ENCODE data around the gene THAP9.
"Not testable (repeated sequence)": the region's sequence is repeated elsewhere in the genome, so short reads cannot be mapped to it uniquely, and the experiment has no call there.

The THAP9 gene

GRCh38 chr4:82900411-82901182, at the start of gene THAP9:
Gene THAP9, plus strand, starts transcription at chr4:82900735. Its CDS starts 68 bp downstream, at chr4:82900803.
- peaks cover 12% of the 10 kb centered on the region for H3K4me1 Mint-ChIP-seq (ENCODE audit: low read depth)
- intact Hi-C loops (cut with micrococcal nuclease) = loop anchor here (1.0 to 5.0 kb wide), 5 partner anchors 9 to 557 kb away; partner anchors contain the start of genes COQ2, HELQ, HNRNPD and MRPS18C
- H3K27ac Mint-ChIP-seq = no peak within 1 kb of the TSS
- H3K4me3 Mint-ChIP-seq = no peak within 1 kb of the TSS
- H3K36me3 Mint-ChIP-seq (ENCODE audit: low read depth) = peaks cover 21% of the 10 kb centered on the region
- H3K9me3 Mint-ChIP-seq = no peaks in the 10 kb centered on the region
- no peaks in the 10 kb centered on the region for H3K27me3 Mint-ChIP-seq

- peaks cover 91% of the 10 kb centered on the region for H3K36me3 Mint-ChIP-seq (ENCODE audit: low read depth)
- H3K27me3 Mint-ChIP-seq = no peaks in the 10 kb centered on the region
- H3K4me1 Mint-ChIP-seq (ENCODE audit: low read depth) = no peaks in the 10 kb centered on the region
- H3K4me3 Mint-ChIP-seq = no peak overlapping the region
- intact Hi-C loops (cut with micrococcal nuclease) = no loop called here
- no peak overlapping the region for H3K27ac Mint-ChIP-seq
- H3K9me3 Mint-ChIP-seq = no peaks in the 10 kb centered on the region
Measured at GRCh38 chr4:82851318-82851717, 49.2 kb upstream of the THAP9 start.

- Mint-ChIP-seq H3K36me3 (ENCODE audit: low read depth) (peaks cover 90% of the 10 kb centered on the region), H3K4me3 (no peak overlapping the region), H3K4me1 (ENCODE audit: low read depth) (no peaks in the 10 kb centered on the region), H3K9me3 (no peaks in the 10 kb centered on the region), H3K27me3 (no peaks in the 10 kb centered on the region), H3K27ac (peak overlapping the region; percentile 58)
- intact Hi-C loops (cut with micrococcal nuclease) = no loop called here
Measured at GRCh38 chr4:82851885-82852750, 48.4 kb upstream of the THAP9 start.

GRCh38 chr4:82852751-82853285, 47.7 kb upstream of the THAP9 start:
- no peaks in the 10 kb centered on the region for H3K4me1 Mint-ChIP-seq (ENCODE audit: low read depth)
- no peak overlapping the region for H3K27ac Mint-ChIP-seq
- no peaks in the 10 kb centered on the region for H3K9me3 Mint-ChIP-seq
- H3K36me3 Mint-ChIP-seq (ENCODE audit: low read depth) = peaks cover 90% of the 10 kb centered on the region
- no peak overlapping the region for H3K4me3 Mint-ChIP-seq
- intact Hi-C loops (cut with micrococcal nuclease) = no loop called here
- no peaks in the 10 kb centered on the region for H3K27me3 Mint-ChIP-seq

- intact Hi-C loops (cut with micrococcal nuclease); H3K27me3 Mint-ChIP-seq; H3K4me3 Mint-ChIP-seq; H3K27ac Mint-ChIP-seq; H3K9me3 Mint-ChIP-seq: not testable (repeated sequence)
- Mint-ChIP-seq H3K36me3 (ENCODE audit: low read depth) (peaks cover 70% of the 10 kb centered on the region), H3K4me1 (ENCODE audit: low read depth) (peaks cover 13% of the 10 kb centered on the region)
Measured at GRCh38 chr4:82860487-82860886, 40.0 kb upstream of the THAP9 start.

- Mint-ChIP-seq H3K9me3 (no peaks in the 10 kb centered on the region), H3K4me1 (ENCODE audit: low read depth) (peaks cover 23% of the 10 kb centered on the region), H3K27ac (no peak overlapping the region), H3K27me3 (no peaks in the 10 kb centered on the region), H3K36me3 (ENCODE audit: low read depth) (peaks cover 70% of the 10 kb centered on the region), H3K4me3 (no peak overlapping the region)
- intact Hi-C loops (cut with micrococcal nuclease) = no loop called here
Measured at GRCh38 chr4:82861529-82861928, 39.0 kb upstream of the THAP9 start.

GRCh38 chr4:82864336-82864979, 36.1 kb upstream of the THAP9 start:
- intact Hi-C loops (cut with micrococcal nuclease) = no loop called here
- Mint-ChIP-seq H3K4me3 (peak overlapping the region; percentile 32), H3K36me3 (ENCODE audit: low read depth) (peaks cover 83% of the 10 kb centered on the region), H3K4me1 (ENCODE audit: low read depth) (peaks cover 28% of the 10 kb centered on the region), H3K9me3 (no peaks in the 10 kb centered on the region), H3K27me3 (no peaks in the 10 kb centered on the region), H3K27ac (peak overlapping the region; percentile 83)

- Mint-ChIP-seq H3K27ac (peak overlapping the region; percentile 86), H3K4me3 (no peak overlapping the region), H3K9me3 (no peaks in the 10 kb centered on the region), H3K4me1 (ENCODE audit: low read depth) (peaks cover 28% of the 10 kb centered on the region), H3K36me3 (ENCODE audit: low read depth) (peaks cover 95% of the 10 kb centered on the region), H3K27me3 (no peaks in the 10 kb centered on the region)
- intact Hi-C loops (cut with micrococcal nuclease) = no loop called here
Measured at GRCh38 chr4:82865592-82865991, 34.9 kb upstream of the THAP9 start.

- intact Hi-C loops (cut with micrococcal nuclease); H3K4me3 Mint-ChIP-seq; H3K9me3 Mint-ChIP-seq; H3K27me3 Mint-ChIP-seq: not testable (repeated sequence)
- Mint-ChIP-seq H3K27ac (peak overlapping the region; percentile 86), H3K36me3 (ENCODE audit: low read depth) (peaks cover 96% of the 10 kb centered on the region), H3K4me1 (ENCODE audit: low read depth) (peaks cover 28% of the 10 kb centered on the region)
Measured at GRCh38 chr4:82866033-82866432, 34.5 kb upstream of the THAP9 start.

GRCh38 chr4:82866706-82867385, 33.7 kb upstream of the THAP9 start:
- H3K27ac Mint-ChIP-seq = peak overlapping the region; percentile 86
- H3K4me1 Mint-ChIP-seq (ENCODE audit: low read depth) = peaks cover 28% of the 10 kb centered on the region
- intact Hi-C loops (cut with micrococcal nuclease) = no loop called here
- no peak overlapping the region for H3K4me3 Mint-ChIP-seq
- H3K36me3 Mint-ChIP-seq (ENCODE audit: low read depth) = peaks cover 95% of the 10 kb centered on the region
- H3K27me3 Mint-ChIP-seq = no peaks in the 10 kb centered on the region
- H3K9me3 Mint-ChIP-seq = no peaks in the 10 kb centered on the region

- no peaks in the 10 kb centered on the region for H3K9me3 Mint-ChIP-seq
- no peaks in the 10 kb centered on the region for H3K27me3 Mint-ChIP-seq
- no peak overlapping the region for H3K4me3 Mint-ChIP-seq
- H3K27ac Mint-ChIP-seq = peak overlapping the region; percentile 42
- H3K36me3 Mint-ChIP-seq (ENCODE audit: low read depth) = peaks cover 98% of the 10 kb centered on the region
- peaks cover 28% of the 10 kb centered on the region for H3K4me1 Mint-ChIP-seq (ENCODE audit: low read depth)
- intact Hi-C loops (cut with micrococcal nuclease) = no loop called here
Measured at GRCh38 chr4:82868572-82868971, 32.0 kb upstream of the THAP9 start.

- Mint-ChIP-seq H3K36me3 (ENCODE audit: low read depth) (peaks cover 43% of the 10 kb centered on the region), H3K27ac (no peak overlapping the region), H3K9me3 (no peaks in the 10 kb centered on the region), H3K4me3 (no peak overlapping the region), H3K4me1 (ENCODE audit: low read depth) (peaks cover 28% of the 10 kb centered on the region), H3K27me3 (no peaks in the 10 kb centered on the region)
- intact Hi-C loops (cut with micrococcal nuclease) = no loop called here
Measured at GRCh38 chr4:82885410-82885809, 15.1 kb upstream of the THAP9 start.

GRCh38 chr4:82886147-82886942, 14.2 kb upstream of the THAP9 start:
- H3K9me3 Mint-ChIP-seq = no peaks in the 10 kb centered on the region
- intact Hi-C loops (cut with micrococcal nuclease) = no loop called here
- peaks cover 29% of the 10 kb centered on the region for H3K4me1 Mint-ChIP-seq (ENCODE audit: low read depth)

More at GRCh38 chr4:82886147-82886942, 14.2 kb upstream of the THAP9 start:
- no peaks in the 10 kb centered on the region for H3K27me3 Mint-ChIP-seq
- H3K4me3 Mint-ChIP-seq = no peak overlapping the region
- peaks cover 43% of the 10 kb centered on the region for H3K36me3 Mint-ChIP-seq (ENCODE audit: low read depth)
- H3K27ac Mint-ChIP-seq = no peak overlapping the region
